HG02981 (cell line): ENCODE measurements around the gene SENP8.

Experiments
- ATAC-seq: cut with Tn5 transposase; IDR thresholded peaks from one replicate; pipeline ENCODE4 v1.9.1; 2021; ENCODE audit warnings: mild to moderate bottlenecking, moderate library complexity; ENCODE audit not compliant: unreplicated experiment

SENP8 gene

DNA sequence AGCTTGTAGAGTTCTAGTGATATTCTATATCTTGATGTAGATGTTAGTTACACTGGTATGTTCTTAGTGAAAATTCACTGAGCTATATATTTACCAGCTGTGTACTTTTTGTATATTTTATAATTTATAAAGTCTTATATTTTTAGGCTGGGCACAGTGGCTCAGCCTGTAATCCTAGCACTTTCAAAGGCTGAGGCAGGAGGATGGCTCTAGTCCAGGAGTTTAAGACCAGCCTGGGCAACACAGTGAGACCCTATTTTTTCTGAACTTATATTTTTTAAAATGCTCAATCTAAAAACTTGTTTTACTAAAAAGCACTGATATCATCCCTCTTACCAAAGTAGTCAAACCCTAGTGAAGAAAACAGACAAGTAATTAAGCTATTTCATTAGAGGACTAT lies 5.4 kb upstream of the SENP8 start:
- ATAC-seq: no peak

DNA sequence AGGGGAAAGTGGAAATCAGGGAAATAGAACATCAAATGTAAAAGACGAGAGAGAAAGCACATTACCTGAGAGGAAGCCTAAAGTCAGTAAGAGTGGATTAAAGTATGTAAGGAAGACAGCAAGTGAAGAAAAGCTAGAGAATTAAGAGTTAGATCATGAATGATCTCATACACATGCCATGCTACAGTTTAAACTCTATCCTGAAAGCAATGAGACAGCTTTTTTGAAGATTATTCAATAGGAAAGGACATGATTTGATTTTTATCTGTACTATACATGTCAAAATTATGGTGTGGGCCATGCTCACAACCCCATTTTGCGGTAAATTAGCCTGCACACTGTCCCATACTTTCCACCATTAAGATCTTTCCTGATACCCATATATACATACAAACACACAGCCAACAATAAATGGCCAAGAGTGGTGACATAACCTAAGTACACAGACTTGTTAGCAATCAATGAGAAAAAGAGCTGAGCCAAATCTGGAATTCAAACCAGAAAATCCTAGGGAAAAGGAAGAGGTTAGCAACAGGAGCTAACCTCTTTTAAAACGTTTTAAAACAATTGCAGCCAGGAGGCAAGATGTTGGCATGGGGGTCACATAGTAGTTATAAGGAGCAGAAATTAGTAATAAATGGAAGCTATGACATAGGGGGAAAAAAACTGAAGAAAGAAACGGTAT lies 4.7 kb upstream of the SENP8 start:
- no peak for ATAC-seq

- ATAC-seq: peak; percentile 1
Observed at GRCh38 chr15:72116731-72117485, 1.3 kb upstream of the SENP8 start.

GRCh38 chr15:72117486-72118016 lies 652 bp upstream of the SENP8 start:
- peak; percentile 55 for ATAC-seq

- ATAC-seq: no peak
Observed at GRCh38 chr15:72124218-72124617, 6.0 kb downstream of the SENP8 start.

DNA sequence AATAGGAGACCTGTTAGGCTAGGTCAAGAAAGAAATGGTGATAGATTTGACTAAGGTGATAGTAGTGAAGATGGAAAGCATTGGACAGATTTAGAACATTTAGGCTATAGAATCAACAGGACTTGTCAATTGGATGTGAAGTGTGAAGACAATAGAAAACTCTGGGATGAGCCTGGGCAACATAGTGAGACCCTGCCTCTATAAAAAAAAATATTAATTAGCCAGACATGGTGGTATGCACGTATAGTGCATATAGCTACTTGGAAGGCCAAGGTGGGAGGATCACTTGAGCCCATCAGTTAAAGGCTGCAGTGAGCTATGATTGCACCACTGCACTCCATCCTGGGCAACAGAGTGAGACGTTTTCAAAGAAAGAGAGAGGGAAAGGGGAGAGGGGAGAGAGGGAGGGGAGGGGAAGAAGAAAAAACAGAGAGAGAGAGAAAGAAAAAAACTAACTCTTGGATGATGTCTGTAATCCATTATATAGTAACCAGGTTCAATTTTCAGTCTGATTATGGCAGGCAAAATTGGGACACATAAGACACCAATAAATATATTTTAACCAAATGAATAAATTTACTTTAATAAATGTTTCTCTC lies 9.6 kb downstream of the SENP8 start:
- no peak for ATAC-seq

DNA sequence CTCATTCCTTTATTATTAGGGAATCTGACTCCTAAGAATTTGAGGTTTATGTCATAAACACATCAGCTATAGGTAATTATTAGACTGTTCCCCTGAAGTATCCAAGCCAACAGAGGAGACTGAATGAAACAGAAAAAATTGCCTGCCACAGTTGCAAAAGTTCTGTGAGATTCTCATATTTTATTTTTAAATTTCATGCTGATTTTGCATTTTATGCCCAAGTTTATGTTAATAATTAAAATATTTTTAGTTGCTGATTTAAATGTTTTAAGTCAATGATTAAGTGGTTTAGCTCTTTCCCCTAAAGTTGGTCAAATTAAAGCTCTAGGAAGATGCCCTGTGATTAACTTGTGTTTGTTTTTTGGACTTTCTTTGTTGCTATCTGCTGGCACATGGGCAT lies 10.2 kb downstream of the SENP8 start:
- no peak for ATAC-seq

DNA sequence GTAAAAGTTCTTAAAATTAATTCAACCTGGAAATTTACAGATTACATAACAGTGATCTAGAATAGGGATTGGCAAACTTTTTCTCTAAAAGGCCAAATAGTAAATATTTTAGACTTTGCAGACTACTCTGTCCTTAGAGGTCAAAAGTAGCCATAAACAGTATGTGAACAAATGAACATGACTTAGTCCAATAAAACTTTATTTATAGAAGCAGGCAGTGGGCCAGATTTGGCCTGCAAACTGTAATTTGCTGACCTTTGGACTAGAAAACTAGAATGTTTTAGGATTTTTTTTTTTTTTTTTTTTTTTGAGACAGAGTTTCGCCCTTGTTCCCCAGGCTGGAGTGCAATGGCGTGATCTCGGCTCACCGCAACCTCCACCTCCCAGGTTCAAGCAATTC lies 12.1 kb downstream of the SENP8 start:
- ATAC-seq: no peak

GRCh38 chr15:72131922-72132321 lies 13.7 kb downstream of the SENP8 start:
- ATAC-seq: no peak

GRCh38 chr15:72133211-72133610 lies 15.0 kb downstream of the SENP8 start:
- ATAC-seq: no peak

DNA sequence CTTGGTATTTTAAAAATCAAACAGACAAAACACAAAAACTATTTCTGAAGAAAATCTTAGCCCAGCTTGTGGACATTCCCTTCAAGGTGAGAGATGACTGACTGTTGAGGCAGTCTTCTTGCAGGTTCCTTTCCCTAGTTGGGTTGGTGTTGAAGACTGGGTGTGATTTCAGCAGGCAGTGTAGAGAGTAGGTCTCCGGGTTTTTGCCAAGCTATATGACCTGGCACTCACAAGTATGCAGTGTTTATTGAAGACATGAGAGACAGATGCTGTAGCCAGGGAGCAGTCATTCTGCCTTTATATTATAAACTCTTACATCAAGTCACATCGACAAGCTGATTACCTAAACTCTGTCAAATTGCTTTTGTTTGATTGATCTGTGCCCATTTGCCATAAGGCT lies 17.5 kb downstream of the SENP8 start:
- no peak for ATAC-seq

GRCh38 chr15:72136170-72137051 lies 18.2 kb downstream of the SENP8 start:
- ATAC-seq: no peak

GRCh38 chr15:72139667-72140066 lies 21.5 kb downstream of the SENP8 start:
- no peak for ATAC-seq

DNA sequence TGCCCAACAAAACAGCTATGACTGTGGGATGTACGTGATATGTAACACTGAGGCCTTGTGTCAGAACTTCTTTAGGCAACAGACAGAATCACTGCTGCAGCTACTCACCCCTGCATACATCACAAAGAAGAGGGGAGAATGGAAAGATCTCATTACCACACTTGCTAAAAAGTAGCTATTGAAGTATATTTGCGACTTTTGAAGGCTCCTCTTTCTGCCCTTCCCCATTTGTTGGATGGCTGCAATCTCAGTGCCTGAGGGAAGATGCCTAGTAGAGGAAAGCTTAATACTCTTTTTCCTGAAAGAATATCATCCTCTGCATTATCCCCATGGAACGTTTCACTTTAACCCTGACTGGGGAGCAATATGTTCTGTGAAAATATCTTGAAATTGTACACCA lies 21.9 kb downstream of the SENP8 start:
- ATAC-seq: no peak

DNA sequence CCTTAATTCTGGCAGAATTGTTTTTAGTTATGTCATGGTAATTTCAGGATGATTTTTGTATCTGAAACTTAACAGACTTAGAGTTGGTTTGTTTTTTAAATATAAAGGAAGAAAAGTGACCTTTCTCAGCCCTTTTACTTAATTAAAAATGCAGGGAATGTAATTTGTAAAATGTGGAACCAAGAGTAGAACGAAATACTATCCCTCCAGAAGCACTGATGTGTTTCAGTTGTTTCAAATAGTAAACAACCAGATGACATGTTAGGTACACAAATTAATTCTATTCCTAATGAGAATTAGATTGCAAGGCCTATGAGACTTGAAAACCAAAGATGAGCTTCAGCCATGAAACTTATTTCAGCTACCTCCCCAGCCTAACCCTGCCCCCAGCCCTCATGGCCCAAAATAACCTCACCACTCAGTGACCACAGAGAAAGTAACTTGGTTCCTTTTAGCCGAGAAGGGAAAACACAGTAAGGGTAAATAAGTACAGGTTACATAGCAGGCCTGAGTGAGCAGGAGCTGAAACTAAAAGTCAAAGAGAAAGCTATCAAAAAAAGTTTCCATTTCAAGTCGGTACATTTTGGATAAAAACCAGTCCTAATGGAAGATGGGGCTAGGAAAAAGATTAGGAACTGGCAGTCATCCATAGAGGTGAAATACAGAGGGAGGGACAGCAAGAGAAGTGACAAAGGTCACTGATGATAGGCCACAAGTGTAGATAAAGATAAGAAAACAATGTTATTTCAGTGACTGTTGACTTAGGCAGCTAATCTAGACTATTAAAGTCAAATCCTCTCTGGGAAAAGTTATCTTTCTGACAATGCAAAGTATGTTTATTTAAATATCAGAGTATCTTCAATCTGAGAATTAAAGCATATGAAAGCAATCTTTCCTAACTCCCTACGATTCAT lies 23.2 kb downstream of the SENP8 start:
- peak; percentile 100 for ATAC-seq

- no peak for ATAC-seq
Observed at GRCh38 chr15:72146221-72146620, 28.0 kb downstream of the SENP8 start.

DNA sequence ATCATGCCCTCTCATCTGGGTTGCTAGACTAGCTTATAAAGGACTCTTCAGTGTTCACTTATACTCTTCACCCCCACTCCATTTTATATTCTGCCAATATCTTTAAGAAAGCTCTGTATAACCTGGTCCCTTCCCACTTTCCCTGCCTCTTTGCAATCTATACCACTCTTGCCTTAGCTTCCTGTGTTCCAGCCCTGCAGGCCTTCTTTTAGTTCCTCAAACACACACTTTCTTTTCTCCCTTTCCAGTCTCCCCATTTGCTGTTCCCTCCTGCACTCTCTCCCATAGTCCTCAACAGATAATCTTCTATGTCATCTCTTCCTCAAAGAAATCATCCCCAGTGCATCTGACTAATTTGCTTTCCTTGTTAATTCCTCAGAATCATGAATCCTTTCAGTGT lies 28.7 kb downstream of the SENP8 start:
- no peak for ATAC-seq

GRCh38 chr15:72147418-72147817 lies 29.2 kb downstream of the SENP8 start:
- no peak for ATAC-seq

DNA sequence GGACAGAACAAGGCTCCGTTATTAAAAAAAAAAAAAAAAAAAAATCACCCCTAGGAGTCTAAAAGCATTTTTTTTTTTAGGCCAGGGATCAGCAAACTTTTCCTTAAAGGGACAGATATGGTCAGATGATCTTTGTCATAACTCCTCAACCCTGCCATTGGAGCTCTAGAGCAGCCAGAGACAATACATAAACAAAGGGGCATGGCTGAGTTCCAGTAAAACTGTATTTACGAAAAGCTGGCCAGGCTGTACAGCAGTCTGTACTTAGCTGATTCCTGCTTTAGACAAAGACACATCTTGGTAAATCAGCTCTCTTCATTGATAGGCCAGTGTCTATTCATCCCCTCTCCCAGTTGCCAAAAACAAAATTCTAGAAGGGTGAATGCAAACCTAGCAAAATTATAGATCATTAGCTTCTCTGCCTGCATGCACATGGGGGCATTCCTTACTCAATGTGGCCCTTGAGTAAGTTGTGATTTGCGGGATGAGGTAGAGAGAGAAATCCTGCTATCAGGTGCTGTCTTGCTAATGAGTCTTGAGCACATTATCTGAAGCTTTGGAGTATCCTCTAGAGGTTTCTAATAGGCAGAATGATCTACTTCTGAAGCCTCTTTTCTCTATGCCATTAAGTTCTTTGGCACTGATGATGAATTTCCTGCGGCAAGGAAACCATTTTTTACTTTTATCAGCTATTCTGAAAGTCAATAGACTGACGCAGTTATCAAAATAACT lies 35.2 kb downstream of the SENP8 start:
- ATAC-seq: no peak
